K562 (cell line): ENCODE data around the gene ZMYND8. TPM values are rescaled to one million over a fixed set of nuclear protein-coding genes. Genes with fewer than 3 reads are reported as not detected.

Source experiments
- COPS2 ChIP-seq: fragments of 450-650 bp; conservative IDR thresholded peaks from 2 replicates; pipeline ENCODE4 v1.6.1; 2016; ENCODE audit warnings: mild to moderate bottlenecking, moderate library complexity
- CREB5 ChIP-seq: fragments of 250-450 bp; sonication (Bioruptor Pico); IDR thresholded peaks from 2 replicates; pipeline ENCODE4 v1.5.0; 2020; ENCODE audit warnings: mild to moderate bottlenecking
- ELF4 ChIP-seq: fragments of 450-650 bp; formaldehyde crosslinking; IDR thresholded peaks from 2 replicates; pipeline ENCODE4 v1.4.0; 2022; ENCODE audit warnings: missing genetic modification characterization
- GABPB2 ChIP-seq: fragments of 250-450 bp; sonication (Bioruptor Pico); conservative IDR thresholded peaks from 2 replicates; pipeline ENCODE4 v1.5.1; 2021; ENCODE audit warnings: mild to moderate bottlenecking
- JUND ChIP-seq, 2 experiments: IDR thresholded peaks; 2 replicates in 1 of 2; 3 replicates in 1 of 2; pipeline ENCODE4 v1.6.1; 2011; ENCODE audit warnings: borderline replicate concordance in 2 of 2, low read depth in 2 of 2, low read length in 2 of 2, improper control_type of control experiment in 1 of 2, missing biosample characterization in 1 of 2, missing genetic modification characterization in 1 of 2, missing genetic modification reagents in 1 of 2
- NFRKB ChIP-seq: fragments of 450-650 bp; IDR thresholded peaks from 2 replicates; pipeline ENCODE4 v1.6.1; 2016; ENCODE audit warnings: low read depth
- NFYB ChIP-seq: IDR thresholded peaks from 2 replicates; pipeline ENCODE4 v1.6.1; 2011; ENCODE audit warnings: mild to moderate bottlenecking, moderate library complexity; ENCODE audit not compliant: insufficient read length; ENCODE audit errors: extremely low read depth
- NONO ChIP-seq, 2 experiments: fragments of 200-400 bp in 1 of 2; fragments of 450-650 bp in 1 of 2; formaldehyde crosslinking in 1 of 2; IDR thresholded peaks; 2 replicates each; pipeline ENCODE4 v1.6.1; 2017; ENCODE audit warnings: low read depth in 2 of 2, mild to moderate bottlenecking in 2 of 2, moderate library complexity in 2 of 2, low read length in 1 of 2
- POLR2A ChIP-seq: fragments of 450-650 bp; conservative IDR thresholded peaks from 2 replicates; pipeline ENCODE4 v1.6.1; 2016
- PTTG1 ChIP-seq: fragments of 450-650 bp; IDR thresholded peaks from 2 replicates; pipeline ENCODE4 v1.6.1; 2016; ENCODE audit warnings: low read depth, mild to moderate bottlenecking, missing genetic modification characterization, missing compliant biosample characterization
- SNRNP70 ChIP-seq: fragments of 200-400 bp; formaldehyde crosslinking; optimal IDR thresholded peaks from 2 replicates; pipeline ENCODE3; 2017; ENCODE audit warnings: low read depth, low read length
- TAF1 ChIP-seq: IDR thresholded peaks from 2 replicates; pipeline ENCODE4 v1.6.1; 2011; ENCODE audit warnings: mild to moderate bottlenecking, low read length, moderate library complexity; ENCODE audit not compliant: insufficient read depth, control insufficient read depth, severe bottlenecking; ENCODE audit errors: extremely low read depth
- TEAD2 ChIP-seq: fragments of 450-650 bp; IDR thresholded peaks from 2 replicates; pipeline ENCODE4 v1.6.1; 2016; ENCODE audit warnings: missing genetic modification characterization, control low read depth, missing compliant biosample characterization
- ZNF282 ChIP-seq: sonication (generic); formaldehyde crosslinking; IDR thresholded peaks from 2 replicates; pipeline ENCODE4 v1.8.1; 2023; ENCODE audit warnings: missing genetic modification reagents
- ZNF764 ChIP-seq: fragments of 250-450 bp; sonication (Bioruptor Pico); IDR thresholded peaks from 2 replicates; pipeline ENCODE4 v1.4.0; 2020; ENCODE audit warnings: low read depth, mild to moderate bottlenecking, moderate library complexity
- polyA plus RNA-seq, 8 experiments: library from polyadenylated mRNA; depleted of rRNA in 4 of 8; stranded (reverse) in 5 of 8; unstranded in 3 of 8; fragments of >200 nt; fragmentation: Nextera tagmentation in 2 of 8; fragmentation: Illumina TruSeq in 1 of 8; extraction: Ambion mirVana in 2 of 8; extraction: Trizol in 1 of 8; gene quantifications; 2 replicates each; pipeline versions ENCODE4 v1.2.1 to v1.2.3, GENCODE V29; 2011 to 2014; ENCODE audit warnings: inconsistent platforms in 1 of 8, missing spikeins in 1 of 8
- total RNA-seq, 7 experiments: library from RNA; depleted of rRNA in 6 of 7; stranded (reverse); fragments of >200 nt in 6 of 7; fragmentation: Illumina TruSeq in 2 of 7; extraction: Trizol in 2 of 7; gene quantifications; 2 replicates each; pipeline versions ENCODE4 v1.2.1 to v1.2.3, GENCODE V29; 2011 to 2021; ENCODE audit warnings: low replicate concordance in 1 of 7
- TF ChIP-seq, protein P1 (sequence below): fragments of 250-450 bp; sonication (Bioruptor Pico); IDR thresholded peaks from 2 replicates; pipeline ENCODE4 v1.4.0; 2020; ENCODE audit warnings: mild to moderate bottlenecking
- TF ChIP-seq, protein P2 (sequence below), 3 experiments: fragments of 200-800 bp in 1 of 3; fragments of 250-450 bp in 1 of 3; fragments of 450-650 bp in 1 of 3; sonication (Bioruptor Pico) in 1 of 3; sonication (Bioruptor generic) in 1 of 3; formaldehyde crosslinking in 1 of 3; IDR thresholded peaks; 2 replicates each; pipeline versions ENCODE4 v1.6.1 to v1.8.0; 2016 to 2022; ENCODE audit warnings: mild to moderate bottlenecking in 2 of 3, missing genetic modification characterization in 2 of 3, missing compliant biosample characterization in 1 of 3, moderate library complexity in 1 of 3
- TF ChIP-seq, protein P3 (sequence below): sonication (generic); formaldehyde crosslinking; IDR thresholded peaks from 2 replicates; pipeline ENCODE4 v1.8.1; 2023; ENCODE audit warnings: mild to moderate bottlenecking, missing genetic modification reagents, moderate library complexity

Gene ZMYND8
- total and polyA plus RNA-seq, 9 of the 15 experiments (the other 6 are each of a cell fraction or from before 2014, with no cell fraction given), result 31.8 to 148 (median 71.9) TPM

DNA sequence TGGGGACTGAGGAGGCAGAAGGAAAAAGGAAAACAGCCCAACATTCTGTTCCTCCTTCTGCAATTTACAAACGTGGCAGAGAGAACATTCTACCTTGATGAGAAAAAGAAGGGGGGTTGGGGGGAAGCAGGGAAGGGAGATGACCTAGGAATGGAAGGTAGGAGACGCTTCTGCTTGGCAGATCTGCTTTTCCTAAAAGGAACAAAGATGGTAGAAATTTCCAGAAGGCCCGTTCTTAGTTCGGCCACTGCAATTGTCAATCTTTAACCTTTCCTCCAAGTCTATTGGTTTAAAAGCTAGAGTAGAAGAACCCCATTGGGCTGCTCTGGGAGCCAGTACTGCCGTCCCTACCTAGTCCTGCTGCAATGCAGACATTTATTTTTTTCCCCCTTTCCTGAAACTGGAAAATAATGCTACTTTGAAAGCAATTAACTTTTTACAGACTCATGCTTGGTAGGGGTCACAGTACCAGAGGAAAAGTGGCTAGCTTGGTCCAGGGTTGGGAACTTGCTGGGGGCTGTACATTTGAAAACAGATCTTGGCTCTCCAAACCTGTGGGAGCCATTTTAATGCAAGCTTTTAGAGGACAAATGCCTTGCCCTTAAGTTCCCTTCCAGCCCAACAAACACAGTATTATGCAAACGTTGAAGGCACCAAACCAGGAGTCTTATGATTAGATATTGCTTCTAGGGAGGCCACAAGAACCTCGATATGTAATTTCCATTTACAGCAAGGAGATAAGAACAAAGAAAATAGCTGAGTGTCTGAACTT, 2.6 kb downstream of the ZMYND8 start (continued):
- TF ChIP-seq PTTG1 (tag) (peak; percentile 66; the same call in 1 of the 2 replicates), ZNF282 (CRISPR knock-in tag) (no peak), NFRKB (peak; percentile 29; the same call in 1 of the 2 replicates), TAF1 (peak; percentile 51), NFYB (no peak), ELF4 (CRISPR knock-in tag) (0 out of 2 replicates have a peak, but pooled peaks have one; percentile 31), NONO (IDR thresholded peaks at IDR 0.05; ENCODE audit: low read depth in 2 of 2, low read length in 1 of 2) (no peak), GABPB2 (CRISPR knock-in tag) (no peak), COPS2 (no peak), TEAD2 (tag) (no peak), SNRNP70 (no peak), JUND (IDR thresholded peaks at IDR 0.05; ENCODE audit: borderline replicate concordance, low read depth, low read length) (no peak), JUND (tag; IDR thresholded peaks at IDR 0.05; ENCODE audit: borderline replicate concordance, low read depth, low read length) (0 out of 3 replicates have a peak, but pooled peaks have one; percentile 12), CREB5 (CRISPR knock-in tag) (no peak), ZNF764 (CRISPR knock-in tag) (no peak), POLR2A (peak; percentile 25; the same call in 1 of the 2 replicates)
- TF ChIP-seq, protein P1, sequence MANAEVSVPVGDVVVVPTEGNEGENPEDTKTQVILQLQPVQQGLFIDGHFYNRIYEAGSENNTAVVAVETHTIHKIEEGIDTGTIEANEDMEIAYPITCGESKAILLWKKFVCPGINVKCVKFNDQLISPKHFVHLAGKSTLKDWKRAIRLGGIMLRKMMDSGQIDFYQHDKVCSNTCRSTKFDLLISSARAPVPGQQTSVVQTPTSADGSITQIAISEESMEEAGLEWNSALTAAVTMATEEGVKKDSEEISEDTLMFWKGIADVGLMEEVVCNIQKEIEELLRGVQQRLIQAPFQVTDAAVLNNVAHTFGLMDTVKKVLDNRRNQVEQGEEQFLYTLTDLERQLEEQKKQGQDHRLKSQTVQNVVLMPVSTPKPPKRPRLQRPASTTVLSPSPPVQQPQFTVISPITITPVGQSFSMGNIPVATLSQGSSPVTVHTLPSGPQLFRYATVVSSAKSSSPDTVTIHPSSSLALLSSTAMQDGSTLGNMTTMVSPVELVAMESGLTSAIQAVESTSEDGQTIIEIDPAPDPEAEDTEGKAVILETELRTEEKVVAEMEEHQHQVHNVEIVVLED (CRISPR knock-in tag), result no peak
- TF ChIP-seq, protein P2, sequence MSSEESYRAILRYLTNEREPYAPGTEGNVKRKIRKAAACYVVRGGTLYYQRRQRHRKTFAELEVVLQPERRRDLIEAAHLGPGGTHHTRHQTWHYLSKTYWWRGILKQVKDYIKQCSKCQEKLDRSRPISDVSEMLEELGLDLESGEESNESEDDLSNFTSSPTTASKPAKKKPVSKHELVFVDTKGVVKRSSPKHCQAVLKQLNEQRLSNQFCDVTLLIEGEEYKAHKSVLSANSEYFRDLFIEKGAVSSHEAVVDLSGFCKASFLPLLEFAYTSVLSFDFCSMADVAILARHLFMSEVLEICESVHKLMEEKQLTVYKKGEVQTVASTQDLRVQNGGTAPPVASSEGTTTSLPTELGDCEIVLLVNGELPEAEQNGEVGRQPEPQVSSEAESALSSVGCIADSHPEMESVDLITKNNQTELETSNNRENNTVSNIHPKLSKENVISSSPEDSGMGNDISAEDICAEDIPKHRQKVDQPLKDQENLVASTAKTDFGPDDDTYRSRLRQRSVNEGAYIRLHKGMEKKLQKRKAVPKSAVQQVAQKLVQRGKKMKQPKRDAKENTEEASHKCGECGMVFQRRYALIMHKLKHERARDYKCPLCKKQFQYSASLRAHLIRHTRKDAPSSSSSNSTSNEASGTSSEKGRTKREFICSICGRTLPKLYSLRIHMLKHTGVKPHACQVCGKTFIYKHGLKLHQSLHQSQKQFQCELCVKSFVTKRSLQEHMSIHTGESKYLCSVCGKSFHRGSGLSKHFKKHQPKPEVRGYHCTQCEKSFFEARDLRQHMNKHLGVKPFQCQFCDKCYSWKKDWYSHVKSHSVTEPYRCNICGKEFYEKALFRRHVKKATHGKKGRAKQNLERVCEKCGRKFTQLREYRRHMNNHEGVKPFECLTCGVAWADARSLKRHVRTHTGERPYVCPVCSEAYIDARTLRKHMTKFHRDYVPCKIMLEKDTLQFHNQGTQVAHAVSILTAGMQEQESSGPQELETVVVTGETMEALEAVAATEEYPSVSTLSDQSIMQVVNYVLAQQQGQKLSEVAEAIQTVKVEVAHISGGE (CRISPR knock-in tag; IDR thresholded peaks at IDR 0.05), result peak in 2 of 3 experiments; percentile 24 to 68; a peak in 2 of 6 replicates
- TF ChIP-seq, protein P3, sequence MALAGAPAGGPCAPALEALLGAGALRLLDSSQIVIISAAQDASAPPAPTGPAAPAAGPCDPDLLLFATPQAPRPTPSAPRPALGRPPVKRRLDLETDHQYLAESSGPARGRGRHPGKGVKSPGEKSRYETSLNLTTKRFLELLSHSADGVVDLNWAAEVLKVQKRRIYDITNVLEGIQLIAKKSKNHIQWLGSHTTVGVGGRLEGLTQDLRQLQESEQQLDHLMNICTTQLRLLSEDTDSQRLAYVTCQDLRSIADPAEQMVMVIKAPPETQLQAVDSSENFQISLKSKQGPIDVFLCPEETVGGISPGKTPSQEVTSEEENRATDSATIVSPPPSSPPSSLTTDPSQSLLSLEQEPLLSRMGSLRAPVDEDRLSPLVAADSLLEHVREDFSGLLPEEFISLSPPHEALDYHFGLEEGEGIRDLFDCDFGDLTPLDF (CRISPR knock-in tag), result 0 out of 2 replicates have a peak, but pooled peaks have one; percentile 25
